HG02970 (cell line): ENCODE measurements around the gene GGA2.

ENCODE experiments used
- ATAC-seq: cut with Tn5 transposase; IDR thresholded peaks from one replicate; pipeline ENCODE4 v1.9.1; 2021; ENCODE audit warnings: mild to moderate bottlenecking, moderate library complexity, moderate number of reproducible peaks; ENCODE audit not compliant: unreplicated experiment, low FRiP score

The GGA2 gene

DNA sequence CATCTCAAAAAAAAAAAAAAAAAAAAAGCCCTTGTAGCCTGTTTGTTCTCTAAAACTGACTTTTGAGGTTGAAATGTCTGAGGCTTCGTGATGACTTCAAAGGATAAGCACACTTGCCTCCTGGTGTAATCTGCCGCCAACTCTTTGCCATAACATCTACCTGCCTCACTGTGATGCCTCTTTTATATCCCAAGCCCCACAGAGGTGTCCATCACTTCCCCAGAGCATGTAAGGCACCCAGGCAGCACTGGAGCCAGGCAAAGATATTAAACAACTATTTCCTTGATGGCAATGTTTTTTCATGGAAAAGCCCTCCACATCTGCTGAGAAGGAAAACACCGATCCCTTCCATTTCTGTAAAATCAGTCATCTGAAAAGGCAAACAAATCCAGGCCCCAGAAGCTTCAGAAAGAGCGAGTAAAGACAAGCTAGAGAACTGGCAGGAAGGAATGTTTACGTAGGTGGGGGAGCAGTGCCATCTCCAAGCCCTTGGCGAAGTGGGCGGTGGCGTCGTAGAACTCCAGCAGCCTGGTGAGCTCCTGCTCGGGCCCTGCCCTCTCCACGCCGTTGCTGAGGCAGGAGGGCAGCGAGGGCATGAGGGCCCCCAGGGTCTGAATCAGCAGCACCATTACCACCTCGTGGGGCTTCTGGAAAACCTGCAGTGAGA lies 85.9 kb downstream of the GGA2 start:
- ATAC-seq = no peak

DNA sequence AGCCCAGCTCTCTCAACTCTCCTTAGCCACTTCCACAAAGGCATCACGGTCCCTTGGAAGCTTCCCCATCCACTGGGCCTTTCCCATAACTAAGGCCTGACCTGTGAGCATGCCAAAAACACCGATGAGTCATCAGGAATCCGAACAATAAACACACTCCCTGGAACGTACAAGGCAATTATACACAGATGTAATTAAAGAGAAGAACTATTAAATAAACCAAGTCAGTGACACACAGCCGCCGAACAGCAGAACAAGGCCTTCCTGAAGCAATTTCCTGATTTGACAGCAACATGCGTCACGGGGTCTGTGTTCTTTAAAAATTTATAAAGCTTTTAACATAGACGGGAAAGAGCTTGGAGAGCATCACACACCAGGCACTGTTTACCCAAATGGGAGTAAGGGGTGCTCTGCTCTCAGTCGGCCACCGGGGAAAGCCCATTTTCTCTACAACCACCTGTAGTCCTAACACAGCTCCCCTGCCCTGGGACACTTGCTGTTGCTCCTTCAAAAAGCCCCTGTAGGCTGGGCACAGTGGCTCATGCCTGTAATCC lies 86.7 kb downstream of the GGA2 start:
- no peak for ATAC-seq

DNA sequence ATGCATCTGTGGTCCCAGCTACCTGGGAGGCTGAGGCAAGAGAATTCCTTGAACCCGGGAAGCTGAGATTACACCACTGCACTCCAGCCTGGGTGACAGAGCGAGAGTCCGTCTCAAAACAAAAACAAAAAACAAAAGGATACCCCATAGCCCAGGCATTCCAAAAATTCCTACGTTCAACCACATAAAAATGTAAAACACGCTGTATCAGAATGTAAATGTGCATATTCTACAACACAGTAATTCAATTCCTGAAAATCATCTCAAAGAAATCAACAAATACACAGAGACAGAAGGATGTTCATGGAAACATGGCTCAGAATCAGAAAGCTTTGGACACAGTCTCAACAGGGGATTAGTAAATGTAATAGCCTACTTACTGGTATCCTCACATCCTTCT lies 90.3 kb downstream of the GGA2 start:
- no peak for ATAC-seq

DNA sequence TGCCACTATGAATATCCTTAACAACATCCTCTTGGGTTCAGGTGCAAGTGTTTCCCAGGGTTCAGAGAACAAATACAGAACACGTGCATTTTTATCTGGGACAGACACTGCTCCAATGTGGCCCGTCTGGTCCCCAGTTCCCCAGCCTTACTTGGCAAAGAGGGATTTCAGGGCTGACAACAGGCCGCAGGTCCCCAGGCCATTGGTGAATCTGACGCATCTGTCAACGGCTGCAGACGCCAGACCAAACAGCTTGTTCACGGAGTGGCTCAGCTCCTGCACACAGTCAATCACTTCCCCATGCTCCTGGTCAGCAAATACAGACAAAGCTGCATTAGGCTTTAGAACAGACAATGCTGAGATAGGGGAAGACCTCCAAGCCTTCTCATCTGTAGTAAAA lies 93.5 kb downstream of the GGA2 start:
- ATAC-seq = no peak

DNA sequence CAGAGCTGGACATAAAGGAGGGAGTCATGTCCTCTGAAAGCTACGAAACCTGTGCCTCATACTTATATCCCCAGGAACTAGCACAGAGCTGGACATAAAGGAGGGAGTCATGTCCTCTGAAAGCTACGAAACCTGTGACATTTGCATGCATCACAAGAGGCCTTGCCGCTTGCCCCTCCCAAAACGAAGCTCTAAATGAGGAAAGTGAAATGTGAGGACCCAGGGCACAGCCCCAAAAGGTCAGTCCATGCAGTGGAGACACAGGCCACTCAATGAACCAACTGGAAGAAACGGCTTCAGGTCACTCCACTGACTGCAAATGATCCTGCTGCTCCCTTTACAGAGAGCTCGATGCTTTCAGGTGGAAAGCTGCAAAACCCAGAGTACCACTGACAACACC lies 95.6 kb downstream of the GGA2 start:
- no peak for ATAC-seq
